GM23338 (cell line): Measurements from ENCODE around the gene E4F1. TPM values are rescaled to one million over a fixed set of nuclear protein-coding genes. Genes with fewer than 3 reads are reported as not detected.

Experiments
- ATAC-seq: fragments of 200-7000 bp; cut with Tn5 transposase; 3 replicates; pipeline ENCODE4 v1.9.1; 2020
- DNase-seq: peaks from one replicate; pipeline ENCODE4 v3.0.0-alpha.2; 2015; ENCODE audit warnings: low spot score
- H2AFZ ChIP-seq: fragments of 200-600 bp; sonication (generic); 2 replicates; pipeline ENCODE4 v1.8.0; 2016; ENCODE audit warnings: antibody characterized with exemption, mild to moderate bottlenecking, moderate library complexity
- H3F3A ChIP-seq: fragments of 200-600 bp; sonication (generic); replicated peaks from 2 replicates; pipeline ENCODE4 v1.8.0; 2017; ENCODE audit warnings: antibody characterized with exemption, mixed run types, low read depth
- H3K27ac ChIP-seq: fragments of 200-600 bp; sonication (generic); 2 replicates; pipeline ENCODE4 v1.6.1; 2016; ENCODE audit warnings: low read depth
- H3K27me3 ChIP-seq: fragments of 200-600 bp; sonication (generic); 2 replicates; pipeline ENCODE4 v1.8.0; 2016; ENCODE audit warnings: mild to moderate bottlenecking, mixed run types, moderate library complexity; ENCODE audit not compliant: insufficient read depth
- H3K36me3 ChIP-seq: fragments of 200-600 bp; sonication (generic); 2 replicates; pipeline ENCODE4 v1.8.0; 2016; ENCODE audit warnings: mild to moderate bottlenecking; ENCODE audit not compliant: insufficient read depth
- H3K4me1 ChIP-seq: fragments of 200-600 bp; sonication (generic); 2 replicates; pipeline ENCODE4 v1.8.0; 2016; ENCODE audit warnings: mild to moderate bottlenecking, moderate library complexity; ENCODE audit not compliant: insufficient read depth
- H3K4me2 ChIP-seq: fragments of 200-600 bp; sonication (generic); 2 replicates; pipeline ENCODE4 v1.7.1; 2017; ENCODE audit warnings: mixed run types
- H3K4me3 ChIP-seq: fragments of 200-600 bp; sonication (generic); 2 replicates; pipeline ENCODE4 v1.6.1; 2016; ENCODE audit warnings: mixed run types
- H3K79me2 ChIP-seq: fragments of 200-600 bp; sonication (generic); replicated peaks from 2 replicates; pipeline ENCODE4 v1.8.0; 2017; ENCODE audit warnings: mild to moderate bottlenecking; ENCODE audit not compliant: insufficient read depth
- H3K9me2 ChIP-seq: fragments of 200-600 bp; sonication (generic); 2 replicates; pipeline ENCODE4 v1.8.0; 2017; ENCODE audit not compliant: insufficient read depth
- H4K20me1 ChIP-seq: fragments of 200-600 bp; sonication (generic); replicated peaks from 2 replicates; pipeline ENCODE4 v1.8.0; 2017; ENCODE audit warnings: mild to moderate bottlenecking; ENCODE audit not compliant: insufficient read depth
- H3K27ac Mint-ChIP-seq: 2 replicates; pipeline ENCODE4 v1.8.0; 2020; ENCODE audit warnings: inconsistent platforms, mild to moderate bottlenecking, moderate library complexity, mixed read lengths
- H3K27me3 Mint-ChIP-seq: 3 replicates; pipeline ENCODE4 v1.8.0; 2022; ENCODE audit warnings: low read depth, mild to moderate bottlenecking, moderate library complexity, mixed read lengths, inconsistent platforms; ENCODE audit not compliant: insufficient read depth, poor library complexity
- H3K36me3 Mint-ChIP-seq: 3 replicates; pipeline ENCODE4 v1.8.0; 2021; ENCODE audit warnings: low read depth, mild to moderate bottlenecking, inconsistent platforms, moderate library complexity, mixed read lengths
- H3K4me1 Mint-ChIP-seq: 3 replicates; pipeline ENCODE4 v1.8.0; 2020; ENCODE audit warnings: mild to moderate bottlenecking, inconsistent platforms, mixed read lengths
- H3K4me3 Mint-ChIP-seq: 3 replicates; pipeline ENCODE4 v1.8.0; 2021; ENCODE audit warnings: moderate library complexity, mild to moderate bottlenecking, inconsistent platforms, mixed read lengths
- H3K9me3 Mint-ChIP-seq: 3 replicates; pipeline ENCODE4 v1.8.0; 2020; ENCODE audit warnings: moderate library complexity, mild to moderate bottlenecking, inconsistent platforms, mixed read lengths
- CREB1 ChIP-seq: fragments of 250-450 bp; sonication (Bioruptor Pico); IDR thresholded peaks from 2 replicates; pipeline ENCODE4 v1.5.0; 2020; ENCODE audit warnings: low read depth, mild to moderate bottlenecking, moderate library complexity
- EZH2 ChIP-seq: fragments of 200-600 bp; sonication (generic); IDR thresholded peaks from one replicate; pipeline ENCODE4 v1.8.0; 2017; ENCODE audit warnings: antibody characterized with exemption, mild to moderate bottlenecking, low read depth; ENCODE audit not compliant: unreplicated experiment
- EZH2phosphoT487 ChIP-seq: fragments of 200-600 bp; sonication (generic); IDR thresholded peaks from one replicate; pipeline ENCODE4 v1.8.1; 2018; ENCODE audit warnings: antibody characterized with exemption; ENCODE audit not compliant: unreplicated experiment
- JUNB ChIP-seq: IDR thresholded peaks from one replicate; pipeline ENCODE4 v1.6.1; 2016; ENCODE audit warnings: antibody characterized with exemption; ENCODE audit not compliant: unreplicated experiment
- NANOG ChIP-seq: IDR thresholded peaks from 2 replicates; pipeline ENCODE4 v1.6.1; 2016; ENCODE audit warnings: antibody characterized with exemption, borderline replicate concordance
- POLR2AphosphoS5 ChIP-seq: IDR thresholded peaks from 2 replicates; pipeline ENCODE4 v1.6.1; 2016; ENCODE audit warnings: antibody characterized with exemption, low read depth
- STAT1 ChIP-seq: IDR thresholded peaks from one replicate; pipeline ENCODE4 v1.6.1; 2016; ENCODE audit warnings: antibody characterized with exemption; ENCODE audit not compliant: unreplicated experiment
- ZNF114 ChIP-seq: fragments of 250-450 bp; sonication (Bioruptor Pico); IDR thresholded peaks from 2 replicates; pipeline ENCODE4 v1.5.0; 2020; ENCODE audit warnings: mild to moderate bottlenecking, moderate library complexity
- ZNF331 ChIP-seq: fragments of 250-450 bp; sonication (Bioruptor Pico); IDR thresholded peaks from 2 replicates; pipeline ENCODE4 v1.5.0; 2020; ENCODE audit warnings: low read depth, mild to moderate bottlenecking, moderate library complexity
- polyA plus RNA-seq: library from polyadenylated mRNA; unstranded; fragments of >200 nt; fragmentation: Nextera tagmentation; extraction: Ambion mirVana; gene quantifications from 2 replicates; pipeline ENCODE4 v1.2.1, GENCODE V29; 2016
- total RNA-seq: library from RNA; depleted of rRNA; stranded (reverse); fragments of >200 nt; shearing (Covaris generic); gene quantifications from 2 replicates; pipeline ENCODE4 v1.2.3, GENCODE V29; 2014
- TF ChIP-seq, protein P1 (sequence below), 2 experiments: fragments of 200-600 bp in 1 of 2; sonication (generic) in 1 of 2; conservative IDR thresholded peaks; 2 replicates each; pipeline versions ENCODE4 v1.5.1 to v1.6.1; 2016 to 2017; ENCODE audit warnings: antibody characterized with exemption in 2 of 2, low read depth in 2 of 2, mild to moderate bottlenecking in 2 of 2, moderate library complexity in 1 of 2
- TF ChIP-seq, protein P2 (sequence below): IDR thresholded peaks from 2 replicates; pipeline ENCODE4 v1.6.1; 2016; ENCODE audit warnings: antibody characterized with exemption
- TF ChIP-seq, protein P3 (sequence below): IDR thresholded peaks from one replicate; pipeline ENCODE4 v1.6.1; 2018; ENCODE audit warnings: antibody characterized with exemption; ENCODE audit not compliant: unreplicated experiment
- TF ChIP-seq, protein P4 (sequence below): fragments of 250-450 bp; sonication (Bioruptor Pico); IDR thresholded peaks from 2 replicates; pipeline ENCODE4 v1.5.0; 2020; ENCODE audit warnings: mild to moderate bottlenecking, moderate library complexity

The E4F1 gene
- total and polyA plus RNA-seq, 2 experiments from 2014 or later: 22.6 to 45.5 TPM

DNA sequence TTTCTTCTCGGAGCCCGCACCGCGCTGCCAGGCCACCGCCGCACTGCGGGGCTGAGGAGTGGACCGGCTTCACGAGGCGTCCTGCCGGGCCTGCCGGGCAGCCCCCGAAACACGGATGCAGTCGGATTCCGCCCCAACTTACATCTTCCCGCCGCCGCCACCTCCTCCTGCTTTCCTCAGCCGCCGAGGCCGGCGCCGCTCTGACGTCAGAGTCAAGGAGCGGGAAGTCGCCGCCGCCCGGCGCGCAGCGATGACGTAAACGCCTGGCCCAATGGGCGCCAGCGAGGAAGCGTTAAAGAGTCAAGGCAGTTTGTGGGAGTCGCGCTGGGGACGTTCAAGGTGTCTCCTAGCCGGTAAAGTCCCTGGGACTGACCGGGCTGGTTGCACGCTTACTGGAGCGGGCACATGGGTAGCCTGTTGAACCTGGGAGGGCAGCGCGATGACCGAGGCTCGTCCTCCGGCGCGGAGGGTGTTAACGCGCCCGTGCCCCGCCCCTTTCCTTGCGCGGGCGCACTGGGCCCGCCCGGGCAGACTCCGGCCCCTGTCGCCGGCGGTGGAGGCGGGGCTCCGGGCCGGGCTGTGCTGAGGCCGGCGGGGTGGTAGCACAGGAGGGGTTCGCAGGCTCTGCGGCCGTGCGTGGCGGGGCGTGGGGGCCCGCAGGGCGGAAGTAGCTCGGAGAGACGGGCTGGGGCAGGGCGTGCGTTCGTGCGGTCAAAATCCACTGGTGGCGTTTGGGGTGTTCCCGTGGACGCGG, 44.7 kb downstream of the E4F1 start, which contains the start of gene RNPS1:
TSS of gene RNPS1 (minus strand) at position 214 of the 754 bp plus-strand sequence. CDS start 3,483 bp downstream, outside the sequence.
- H3K4me3 ChIP-seq: peak within 1 kb of the TSS; percentile 94
- Mint-ChIP-seq H3K4me3 (peak within 1 kb of the TSS; percentile 97), H3K27ac (peak within 1 kb of the TSS; percentile 99), H3K36me3 (peaks cover 42% of the 10 kb centered on the region), H3K4me1 (peaks cover 25% of the 10 kb centered on the region), H3K9me3 (no peaks in the 10 kb centered on the region; the same call in 2 of the 3 replicates), H3K27me3 (peaks cover 10% of the 10 kb centered on the region)
- DNase-seq (peak; percentile 94), ATAC-seq (peak; percentile 90)
- peaks cover 18% of the 10 kb centered on the region; the same call in 1 of the 2 replicates for H3F3A ChIP-seq
- peaks cover 8% of the 10 kb centered on the region; the same call in 1 of the 2 replicates for H3K36me3 ChIP-seq
- TF ChIP-seq, protein P1, sequence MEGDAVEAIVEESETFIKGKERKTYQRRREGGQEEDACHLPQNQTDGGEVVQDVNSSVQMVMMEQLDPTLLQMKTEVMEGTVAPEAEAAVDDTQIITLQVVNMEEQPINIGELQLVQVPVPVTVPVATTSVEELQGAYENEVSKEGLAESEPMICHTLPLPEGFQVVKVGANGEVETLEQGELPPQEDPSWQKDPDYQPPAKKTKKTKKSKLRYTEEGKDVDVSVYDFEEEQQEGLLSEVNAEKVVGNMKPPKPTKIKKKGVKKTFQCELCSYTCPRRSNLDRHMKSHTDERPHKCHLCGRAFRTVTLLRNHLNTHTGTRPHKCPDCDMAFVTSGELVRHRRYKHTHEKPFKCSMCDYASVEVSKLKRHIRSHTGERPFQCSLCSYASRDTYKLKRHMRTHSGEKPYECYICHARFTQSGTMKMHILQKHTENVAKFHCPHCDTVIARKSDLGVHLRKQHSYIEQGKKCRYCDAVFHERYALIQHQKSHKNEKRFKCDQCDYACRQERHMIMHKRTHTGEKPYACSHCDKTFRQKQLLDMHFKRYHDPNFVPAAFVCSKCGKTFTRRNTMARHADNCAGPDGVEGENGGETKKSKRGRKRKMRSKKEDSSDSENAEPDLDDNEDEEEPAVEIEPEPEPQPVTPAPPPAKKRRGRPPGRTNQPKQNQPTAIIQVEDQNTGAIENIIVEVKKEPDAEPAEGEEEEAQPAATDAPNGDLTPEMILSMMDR (conservative IDR thresholded peaks at IDR 0.05; ENCODE audit: low read depth in 2 of 2): no peak
- TF ChIP-seq NANOG: no peak
- no peak for TF ChIP-seq ZNF331 (CRISPR knock-in tag)
- peak; percentile 99 for TF ChIP-seq CREB1 (CRISPR knock-in tag)
- no peak for TF ChIP-seq EZH2
- no peak for TF ChIP-seq JUNB
- TF ChIP-seq, protein P2, sequence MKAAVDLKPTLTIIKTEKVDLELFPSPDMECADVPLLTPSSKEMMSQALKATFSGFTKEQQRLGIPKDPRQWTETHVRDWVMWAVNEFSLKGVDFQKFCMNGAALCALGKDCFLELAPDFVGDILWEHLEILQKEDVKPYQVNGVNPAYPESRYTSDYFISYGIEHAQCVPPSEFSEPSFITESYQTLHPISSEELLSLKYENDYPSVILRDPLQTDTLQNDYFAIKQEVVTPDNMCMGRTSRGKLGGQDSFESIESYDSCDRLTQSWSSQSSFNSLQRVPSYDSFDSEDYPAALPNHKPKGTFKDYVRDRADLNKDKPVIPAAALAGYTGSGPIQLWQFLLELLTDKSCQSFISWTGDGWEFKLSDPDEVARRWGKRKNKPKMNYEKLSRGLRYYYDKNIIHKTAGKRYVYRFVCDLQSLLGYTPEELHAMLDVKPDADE: peak; percentile 82
- TF ChIP-seq EZH2phosphoT487: no peak
- TF ChIP-seq, protein P3, sequence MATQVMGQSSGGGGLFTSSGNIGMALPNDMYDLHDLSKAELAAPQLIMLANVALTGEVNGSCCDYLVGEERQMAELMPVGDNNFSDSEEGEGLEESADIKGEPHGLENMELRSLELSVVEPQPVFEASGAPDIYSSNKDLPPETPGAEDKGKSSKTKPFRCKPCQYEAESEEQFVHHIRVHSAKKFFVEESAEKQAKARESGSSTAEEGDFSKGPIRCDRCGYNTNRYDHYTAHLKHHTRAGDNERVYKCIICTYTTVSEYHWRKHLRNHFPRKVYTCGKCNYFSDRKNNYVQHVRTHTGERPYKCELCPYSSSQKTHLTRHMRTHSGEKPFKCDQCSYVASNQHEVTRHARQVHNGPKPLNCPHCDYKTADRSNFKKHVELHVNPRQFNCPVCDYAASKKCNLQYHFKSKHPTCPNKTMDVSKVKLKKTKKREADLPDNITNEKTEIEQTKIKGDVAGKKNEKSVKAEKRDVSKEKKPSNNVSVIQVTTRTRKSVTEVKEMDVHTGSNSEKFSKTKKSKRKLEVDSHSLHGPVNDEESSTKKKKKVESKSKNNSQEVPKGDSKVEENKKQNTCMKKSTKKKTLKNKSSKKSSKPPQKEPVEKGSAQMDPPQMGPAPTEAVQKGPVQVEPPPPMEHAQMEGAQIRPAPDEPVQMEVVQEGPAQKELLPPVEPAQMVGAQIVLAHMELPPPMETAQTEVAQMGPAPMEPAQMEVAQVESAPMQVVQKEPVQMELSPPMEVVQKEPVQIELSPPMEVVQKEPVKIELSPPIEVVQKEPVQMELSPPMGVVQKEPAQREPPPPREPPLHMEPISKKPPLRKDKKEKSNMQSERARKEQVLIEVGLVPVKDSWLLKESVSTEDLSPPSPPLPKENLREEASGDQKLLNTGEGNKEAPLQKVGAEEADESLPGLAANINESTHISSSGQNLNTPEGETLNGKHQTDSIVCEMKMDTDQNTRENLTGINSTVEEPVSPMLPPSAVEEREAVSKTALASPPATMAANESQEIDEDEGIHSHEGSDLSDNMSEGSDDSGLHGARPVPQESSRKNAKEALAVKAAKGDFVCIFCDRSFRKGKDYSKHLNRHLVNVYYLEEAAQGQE: peak; percentile 20
- TF ChIP-seq, protein P4, sequence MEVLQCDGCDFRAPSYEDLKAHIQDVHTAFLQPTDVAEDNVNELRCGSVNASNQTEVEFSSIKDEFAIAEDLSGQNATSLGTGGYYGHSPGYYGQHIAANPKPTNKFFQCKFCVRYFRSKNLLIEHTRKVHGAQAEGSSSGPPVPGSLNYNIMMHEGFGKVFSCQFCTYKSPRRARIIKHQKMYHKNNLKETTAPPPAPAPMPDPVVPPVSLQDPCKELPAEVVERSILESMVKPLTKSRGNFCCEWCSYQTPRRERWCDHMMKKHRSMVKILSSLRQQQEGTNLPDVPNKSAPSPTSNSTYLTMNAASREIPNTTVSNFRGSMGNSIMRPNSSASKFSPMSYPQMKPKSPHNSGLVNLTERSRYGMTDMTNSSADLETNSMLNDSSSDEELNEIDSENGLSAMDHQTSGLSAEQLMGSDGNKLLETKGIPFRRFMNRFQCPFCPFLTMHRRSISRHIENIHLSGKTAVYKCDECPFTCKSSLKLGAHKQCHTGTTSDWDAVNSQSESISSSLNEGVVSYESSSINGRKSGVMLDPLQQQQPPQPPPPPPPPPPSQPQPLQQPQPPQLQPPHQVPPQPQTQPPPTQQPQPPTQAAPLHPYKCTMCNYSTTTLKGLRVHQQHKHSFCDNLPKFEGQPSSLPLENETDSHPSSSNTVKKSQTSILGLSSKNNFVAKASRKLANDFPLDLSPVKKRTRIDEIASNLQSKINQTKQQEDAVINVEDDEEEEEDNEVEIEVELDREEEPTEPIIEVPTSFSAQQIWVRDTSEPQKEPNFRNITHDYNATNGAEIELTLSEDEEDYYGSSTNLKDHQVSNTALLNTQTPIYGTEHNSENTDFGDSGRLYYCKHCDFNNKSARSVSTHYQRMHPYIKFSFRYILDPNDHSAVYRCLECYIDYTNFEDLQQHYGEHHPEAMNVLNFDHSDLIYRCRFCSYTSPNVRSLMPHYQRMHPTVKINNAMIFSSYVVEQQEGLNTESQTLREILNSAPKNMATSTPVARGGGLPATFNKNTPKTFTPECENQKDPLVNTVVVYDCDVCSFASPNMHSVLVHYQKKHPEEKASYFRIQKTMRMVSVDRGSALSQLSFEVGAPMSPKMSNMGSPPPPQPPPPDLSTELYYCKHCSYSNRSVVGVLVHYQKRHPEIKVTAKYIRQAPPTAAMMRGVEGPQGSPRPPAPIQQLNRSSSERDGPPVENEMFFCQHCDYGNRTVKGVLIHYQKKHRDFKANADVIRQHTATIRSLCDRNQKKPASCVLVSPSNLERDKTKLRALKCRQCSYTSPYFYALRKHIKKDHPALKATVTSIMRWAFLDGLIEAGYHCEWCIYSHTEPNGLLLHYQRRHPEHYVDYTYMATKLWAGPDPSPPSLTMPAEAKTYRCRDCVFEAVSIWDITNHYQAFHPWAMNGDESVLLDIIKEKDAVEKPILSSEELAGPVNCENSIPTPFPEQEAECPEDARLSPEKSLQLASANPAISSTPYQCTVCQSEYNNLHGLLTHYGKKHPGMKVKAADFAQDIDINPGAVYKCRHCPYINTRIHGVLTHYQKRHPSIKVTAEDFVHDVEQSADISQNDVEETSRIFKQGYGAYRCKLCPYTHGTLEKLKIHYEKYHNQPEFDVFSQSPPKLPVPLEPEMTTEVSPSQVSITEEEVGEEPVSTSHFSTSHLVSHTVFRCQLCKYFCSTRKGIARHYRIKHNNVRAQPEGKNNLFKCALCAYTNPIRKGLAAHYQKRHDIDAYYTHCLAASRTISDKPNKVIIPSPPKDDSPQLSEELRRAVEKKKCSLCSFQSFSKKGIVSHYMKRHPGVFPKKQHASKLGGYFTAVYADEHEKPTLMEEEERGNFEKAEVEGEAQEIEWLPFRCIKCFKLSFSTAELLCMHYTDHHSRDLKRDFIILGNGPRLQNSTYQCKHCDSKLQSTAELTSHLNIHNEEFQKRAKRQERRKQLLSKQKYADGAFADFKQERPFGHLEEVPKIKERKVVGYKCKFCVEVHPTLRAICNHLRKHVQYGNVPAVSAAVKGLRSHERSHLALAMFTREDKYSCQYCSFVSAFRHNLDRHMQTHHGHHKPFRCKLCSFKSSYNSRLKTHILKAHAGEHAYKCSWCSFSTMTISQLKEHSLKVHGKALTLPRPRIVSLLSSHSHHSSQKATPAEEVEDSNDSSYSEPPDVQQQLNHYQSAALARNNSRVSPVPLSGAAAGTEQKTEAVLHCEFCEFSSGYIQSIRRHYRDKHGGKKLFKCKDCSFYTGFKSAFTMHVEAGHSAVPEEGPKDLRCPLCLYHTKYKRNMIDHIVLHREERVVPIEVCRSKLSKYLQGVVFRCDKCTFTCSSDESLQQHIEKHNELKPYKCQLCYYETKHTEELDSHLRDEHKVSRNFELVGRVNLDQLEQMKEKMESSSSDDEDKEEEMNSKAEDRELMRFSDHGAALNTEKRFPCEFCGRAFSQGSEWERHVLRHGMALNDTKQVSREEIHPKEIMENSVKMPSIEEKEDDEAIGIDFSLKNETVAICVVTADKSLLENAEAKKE (CRISPR knock-in tag): no peak
- TF ChIP-seq ZNF114 (CRISPR knock-in tag): no peak
- TF ChIP-seq STAT1: no peak
- TF ChIP-seq POLR2AphosphoS5: peak; percentile 97
- H2AFZ ChIP-seq: peak within 1 kb of the TSS; percentile 99
- H3K4me1 ChIP-seq: peaks cover 20% of the 10 kb centered on the region
- no peaks in the 10 kb centered on the region for H3K27me3 ChIP-seq
- H3K9me2 ChIP-seq: no peaks in the 10 kb centered on the region
- H3K4me2 ChIP-seq: peak within 1 kb of the TSS; percentile 88
- peaks cover 57% of the 10 kb centered on the region for H3K79me2 ChIP-seq
- peak within 1 kb of the TSS; percentile 97 for H3K27ac ChIP-seq
- peaks cover 44% of the 10 kb centered on the region for H4K20me1 ChIP-seq
